Choroid plexus epithelial cell (primary cell): Measurements from ENCODE around the gene ARAP3.

Experiments
- DNase-seq: peaks from one replicate; pipeline ENCODE4 v3.0.0-alpha.2; 2010; ENCODE audit warnings: low read depth
- H3K4me3 ChIP-seq: 2 replicates; pipeline ENCODE4 v1.5.1; 2011; ENCODE audit warnings: low read depth, mild to moderate bottlenecking, control low read depth, low read length, moderate library complexity
- CTCF ChIP-seq: conservative IDR thresholded peaks from 2 replicates; pipeline ENCODE4 v1.5.1; 2011; ENCODE audit warnings: low read depth, mild to moderate bottlenecking, control low read depth, inconsistent platforms, low read length, moderate library complexity

Gene ARAP3

DNA sequence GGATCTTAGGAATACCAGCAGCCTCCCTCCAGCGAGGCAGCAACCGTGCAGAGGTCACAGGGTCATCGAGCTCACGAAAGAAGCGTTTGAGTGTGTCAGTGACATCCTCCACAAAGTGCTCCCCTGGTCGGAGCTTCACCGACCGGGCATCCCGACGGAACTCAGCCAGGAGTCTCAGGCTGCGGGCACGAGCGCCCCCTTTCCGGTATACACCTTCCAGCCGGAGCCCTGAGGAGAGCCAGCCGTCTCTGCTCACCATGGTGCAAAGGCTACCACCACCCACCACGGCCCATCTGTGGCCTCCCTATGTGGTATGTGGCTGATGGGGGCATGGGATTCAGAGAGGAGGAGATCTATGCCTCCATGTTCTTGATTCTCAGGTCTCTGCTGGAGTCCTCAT, 20.0 kb downstream of the ARAP3 start:
- no peak overlapping the region for H3K4me3 ChIP-seq
- TF ChIP-seq CTCF: no peak

GRCh38 chr5:141657937-141658545, 24.0 kb downstream of the ARAP3 start:
- no peak overlapping the region for H3K4me3 ChIP-seq
- no peak for TF ChIP-seq CTCF
- DNase-seq: peak; percentile 92

More for the DNA sequence above, 20.0 kb downstream of the ARAP3 start:
- no peak for DNase-seq

DNA sequence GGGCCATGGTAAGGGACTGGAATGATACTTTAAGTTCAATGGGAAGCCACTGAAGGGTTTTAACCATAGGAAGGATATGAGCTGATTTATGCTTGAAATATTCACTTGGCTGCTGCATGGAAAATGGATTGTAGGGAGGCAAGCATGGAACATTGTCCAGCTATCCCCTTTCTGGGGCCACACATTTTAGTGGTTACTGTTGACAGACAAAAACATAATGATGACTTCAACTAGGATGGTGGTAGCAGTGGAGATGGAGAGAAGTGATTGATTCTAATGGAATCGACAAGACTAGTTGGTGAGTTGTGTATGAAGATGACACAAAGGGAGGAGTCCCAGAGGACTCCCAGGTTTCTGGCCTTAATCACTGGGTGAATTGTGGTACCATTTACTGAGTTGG, 24.6 kb downstream of the ARAP3 start:
- no peak overlapping the region for H3K4me3 ChIP-seq
- no peak for DNase-seq
- TF ChIP-seq CTCF: no peak

GRCh38 chr5:141656396-141656795, 25.6 kb downstream of the ARAP3 start:
- no peak overlapping the region for H3K4me3 ChIP-seq
- TF ChIP-seq CTCF: no peak
- no peak for DNase-seq

DNA sequence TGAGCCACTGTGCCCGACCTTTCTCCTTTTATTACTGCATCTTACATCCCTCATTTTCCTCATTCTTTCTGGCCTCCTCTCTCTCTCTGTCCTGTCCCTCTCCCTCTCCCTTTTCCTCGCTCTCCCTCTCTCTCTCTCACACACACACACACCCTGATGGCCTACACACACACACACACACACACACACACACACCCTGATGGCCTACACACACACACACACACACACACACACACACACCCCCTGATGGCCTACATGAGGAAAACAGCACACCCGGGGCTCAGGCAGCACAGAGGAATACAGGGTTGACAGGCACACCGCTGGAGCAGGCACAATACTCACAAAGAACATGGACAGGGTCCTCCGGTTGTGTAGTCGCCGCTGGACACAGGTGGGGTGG, 27.0 kb downstream of the ARAP3 start:
- no peak for TF ChIP-seq CTCF
- no peak for DNase-seq
- H3K4me3 ChIP-seq: no peak overlapping the region

DNA sequence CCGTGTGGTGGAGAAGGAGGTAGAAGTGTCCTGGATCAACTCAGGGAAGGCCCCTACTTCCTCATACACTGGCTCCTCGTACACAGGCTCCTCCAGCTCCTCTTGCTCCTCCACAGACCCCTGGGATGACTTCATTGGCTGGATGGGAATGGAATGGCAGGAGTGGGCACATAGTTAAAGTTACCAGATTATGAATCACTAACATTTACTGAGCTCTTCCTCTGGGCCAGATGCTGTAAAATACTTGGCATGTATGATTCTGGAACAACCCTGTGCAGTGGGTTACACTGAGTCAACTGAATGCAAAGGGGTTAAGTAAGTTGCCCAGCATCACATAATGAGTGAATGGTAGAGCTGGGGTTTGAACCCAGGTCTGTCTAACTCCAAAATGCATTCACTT, 27.7 kb downstream of the ARAP3 start:
- DNase-seq: peak; percentile 48
- no peak overlapping the region for H3K4me3 ChIP-seq
- TF ChIP-seq CTCF: no peak

- peak overlapping the region; percentile 83 for H3K4me3 ChIP-seq
- no peak for DNase-seq
- no peak for TF ChIP-seq CTCF
Measured at GRCh38 chr5:141651728-141652105, 30.3 kb downstream of the ARAP3 start.
